ENCODE measurements around the gene CA11.

DNA sequence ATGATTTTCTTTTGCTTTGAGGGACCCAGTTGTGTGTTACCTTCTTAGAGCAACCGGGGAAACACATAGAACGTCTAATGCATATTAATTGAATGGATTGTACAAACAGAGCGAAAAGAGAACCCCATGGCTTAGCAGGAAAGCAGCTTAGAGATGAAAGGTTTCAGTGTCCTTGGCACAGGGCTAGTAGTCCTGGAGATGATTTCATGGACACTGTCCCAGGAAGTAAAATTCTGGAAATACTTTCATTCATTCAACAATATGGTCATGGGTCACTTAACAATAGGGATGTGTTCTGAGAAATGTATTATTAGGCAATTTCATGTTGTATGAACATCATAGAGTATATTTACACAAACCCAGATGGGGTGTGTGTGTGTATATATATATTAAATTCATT, 40.1 kb upstream of the CA11 start:
- TF ChIP-seq, protein P1, sequence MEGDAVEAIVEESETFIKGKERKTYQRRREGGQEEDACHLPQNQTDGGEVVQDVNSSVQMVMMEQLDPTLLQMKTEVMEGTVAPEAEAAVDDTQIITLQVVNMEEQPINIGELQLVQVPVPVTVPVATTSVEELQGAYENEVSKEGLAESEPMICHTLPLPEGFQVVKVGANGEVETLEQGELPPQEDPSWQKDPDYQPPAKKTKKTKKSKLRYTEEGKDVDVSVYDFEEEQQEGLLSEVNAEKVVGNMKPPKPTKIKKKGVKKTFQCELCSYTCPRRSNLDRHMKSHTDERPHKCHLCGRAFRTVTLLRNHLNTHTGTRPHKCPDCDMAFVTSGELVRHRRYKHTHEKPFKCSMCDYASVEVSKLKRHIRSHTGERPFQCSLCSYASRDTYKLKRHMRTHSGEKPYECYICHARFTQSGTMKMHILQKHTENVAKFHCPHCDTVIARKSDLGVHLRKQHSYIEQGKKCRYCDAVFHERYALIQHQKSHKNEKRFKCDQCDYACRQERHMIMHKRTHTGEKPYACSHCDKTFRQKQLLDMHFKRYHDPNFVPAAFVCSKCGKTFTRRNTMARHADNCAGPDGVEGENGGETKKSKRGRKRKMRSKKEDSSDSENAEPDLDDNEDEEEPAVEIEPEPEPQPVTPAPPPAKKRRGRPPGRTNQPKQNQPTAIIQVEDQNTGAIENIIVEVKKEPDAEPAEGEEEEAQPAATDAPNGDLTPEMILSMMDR (IDR thresholded peaks at IDR 0.05; ENCODE audit: insufficient read depth, low read depth, low read length) = no peak
- TF ChIP-seq EZH2 (IDR thresholded peaks at IDR 0.05; ENCODE audit: insufficient read depth, low read length) = no peak
